Measurements from ENCODE around the gene EPS15.
A peak's percentile ranks its signal among the peaks of the same experiment; 100 is the strongest.

The EPS15 gene

DNA sequence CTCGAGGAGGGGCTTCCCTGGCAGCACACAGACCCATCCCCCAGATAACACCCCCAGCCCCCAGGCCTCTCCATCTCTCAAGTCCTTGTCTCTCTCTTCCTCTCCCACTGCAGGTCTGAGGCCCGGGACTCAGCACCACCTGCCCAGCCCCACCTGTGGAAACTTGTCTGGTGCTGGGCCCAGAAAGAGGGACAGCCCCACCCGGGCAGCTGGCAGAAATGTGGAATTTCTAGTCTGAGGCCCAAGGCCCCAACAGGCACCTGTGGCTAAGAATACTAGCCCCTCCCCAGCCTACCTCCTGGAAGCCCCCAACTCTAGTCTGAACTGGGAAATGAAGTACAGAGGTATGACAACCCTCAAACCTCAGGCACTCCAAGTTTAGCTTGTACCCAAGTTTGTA lies 204.1 kb downstream of the EPS15 start:
- peak overlapping the region; percentile 88 for H3K27ac ChIP-seq
- TF ChIP-seq, protein P1, sequence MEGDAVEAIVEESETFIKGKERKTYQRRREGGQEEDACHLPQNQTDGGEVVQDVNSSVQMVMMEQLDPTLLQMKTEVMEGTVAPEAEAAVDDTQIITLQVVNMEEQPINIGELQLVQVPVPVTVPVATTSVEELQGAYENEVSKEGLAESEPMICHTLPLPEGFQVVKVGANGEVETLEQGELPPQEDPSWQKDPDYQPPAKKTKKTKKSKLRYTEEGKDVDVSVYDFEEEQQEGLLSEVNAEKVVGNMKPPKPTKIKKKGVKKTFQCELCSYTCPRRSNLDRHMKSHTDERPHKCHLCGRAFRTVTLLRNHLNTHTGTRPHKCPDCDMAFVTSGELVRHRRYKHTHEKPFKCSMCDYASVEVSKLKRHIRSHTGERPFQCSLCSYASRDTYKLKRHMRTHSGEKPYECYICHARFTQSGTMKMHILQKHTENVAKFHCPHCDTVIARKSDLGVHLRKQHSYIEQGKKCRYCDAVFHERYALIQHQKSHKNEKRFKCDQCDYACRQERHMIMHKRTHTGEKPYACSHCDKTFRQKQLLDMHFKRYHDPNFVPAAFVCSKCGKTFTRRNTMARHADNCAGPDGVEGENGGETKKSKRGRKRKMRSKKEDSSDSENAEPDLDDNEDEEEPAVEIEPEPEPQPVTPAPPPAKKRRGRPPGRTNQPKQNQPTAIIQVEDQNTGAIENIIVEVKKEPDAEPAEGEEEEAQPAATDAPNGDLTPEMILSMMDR (conservative IDR thresholded peaks at IDR 0.05) = no peak

DNA sequence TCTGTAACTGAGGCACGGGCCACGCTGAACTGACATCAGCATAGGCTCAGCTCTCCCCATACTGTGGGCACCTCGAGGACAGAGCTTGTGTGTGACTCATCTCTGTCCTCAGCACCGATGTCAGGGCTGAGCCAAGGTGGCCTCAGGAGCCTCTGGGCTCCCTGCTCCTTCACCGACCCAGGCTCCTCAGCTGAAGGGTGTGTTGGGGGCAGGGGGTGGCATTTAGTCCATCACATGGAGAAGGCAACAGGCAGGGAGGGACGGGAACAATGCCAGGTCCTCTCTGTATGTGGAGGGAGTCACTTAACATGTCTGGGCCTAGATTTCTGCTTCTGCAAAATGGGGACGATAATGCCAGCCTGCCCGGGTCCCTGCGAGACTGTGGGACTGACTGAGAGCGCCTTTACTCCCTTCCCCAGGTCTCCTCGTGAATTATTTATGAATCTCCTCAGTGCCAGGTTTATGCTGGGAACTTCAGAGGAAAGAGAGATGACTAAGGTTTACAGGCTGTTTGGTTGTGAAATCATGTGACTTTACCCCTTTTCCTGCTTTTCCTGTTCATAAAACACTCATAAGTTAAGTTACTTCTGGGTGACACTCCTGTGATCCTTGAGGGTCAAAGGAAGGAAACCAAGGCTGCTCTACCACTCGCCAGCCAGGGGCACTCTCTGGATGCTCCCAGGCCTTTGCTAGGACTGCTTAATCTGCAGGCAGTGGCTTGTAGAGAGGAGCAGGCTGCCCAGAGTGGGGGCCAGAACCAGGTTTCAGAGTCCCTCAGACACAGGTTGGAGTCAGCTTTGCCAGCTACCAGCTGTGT lies 204.9 kb downstream of the EPS15 start:
- H3K27ac ChIP-seq = peak overlapping the region; percentile 88
- TF ChIP-seq, protein P1 (conservative IDR thresholded peaks at IDR 0.05) = no peak

DNA sequence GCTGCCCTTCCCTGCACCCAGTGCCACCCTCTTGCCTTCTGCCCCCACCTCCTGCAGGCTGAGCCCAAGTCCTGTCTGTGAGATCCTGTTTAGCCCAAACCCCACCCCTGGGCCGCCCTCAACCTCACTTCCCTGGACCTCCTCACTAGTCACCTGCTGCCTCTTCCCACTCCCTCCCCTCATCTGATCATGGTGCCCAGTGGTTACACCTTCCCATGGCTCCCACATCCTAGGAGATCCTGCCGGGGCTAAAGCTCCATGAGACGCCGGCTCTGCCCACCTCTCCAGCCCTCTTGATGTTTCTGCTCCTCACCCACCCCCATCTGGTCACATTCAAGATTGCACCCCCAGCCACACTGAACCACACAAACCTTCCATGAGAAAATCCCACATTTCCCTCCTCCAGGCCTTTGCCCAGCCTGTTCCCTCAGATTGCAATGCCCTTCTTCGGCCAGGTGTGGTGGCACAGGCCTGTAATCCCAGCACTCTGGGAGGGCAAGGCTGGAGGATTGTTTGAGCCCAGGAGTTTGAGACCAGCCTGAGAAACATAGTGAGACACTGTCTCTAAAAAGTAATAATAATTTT lies 205.7 kb downstream of the EPS15 start:
- TF ChIP-seq, protein P1 (conservative IDR thresholded peaks at IDR 0.05) = peak; percentile 36; the same call in 1 of the 2 replicates
- peak overlapping the region; percentile 88 for H3K27ac ChIP-seq

DNA sequence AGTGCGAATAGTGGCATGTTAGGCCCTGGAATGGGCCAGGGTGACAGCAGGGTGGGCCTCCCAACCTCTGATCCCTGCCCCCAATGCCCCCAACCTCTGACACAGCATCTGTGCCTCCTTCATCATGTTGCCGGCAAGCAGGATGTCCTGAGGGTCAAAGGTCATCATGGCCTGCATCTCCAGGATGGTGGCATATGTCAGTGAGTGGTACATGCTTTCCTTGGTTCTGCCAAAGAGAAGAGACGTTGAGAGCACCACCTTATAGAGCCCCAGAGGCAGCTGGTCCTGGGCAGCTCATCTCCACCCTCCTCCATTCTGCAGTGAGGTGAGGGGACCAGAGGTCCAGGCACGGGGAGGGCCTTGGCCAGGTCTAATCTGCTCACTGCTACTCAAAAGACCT lies 206.3 kb downstream of the EPS15 start:
- H3K27ac ChIP-seq = peak overlapping the region; percentile 88
- TF ChIP-seq, protein P1 (conservative IDR thresholded peaks at IDR 0.05) = no peak

DNA sequence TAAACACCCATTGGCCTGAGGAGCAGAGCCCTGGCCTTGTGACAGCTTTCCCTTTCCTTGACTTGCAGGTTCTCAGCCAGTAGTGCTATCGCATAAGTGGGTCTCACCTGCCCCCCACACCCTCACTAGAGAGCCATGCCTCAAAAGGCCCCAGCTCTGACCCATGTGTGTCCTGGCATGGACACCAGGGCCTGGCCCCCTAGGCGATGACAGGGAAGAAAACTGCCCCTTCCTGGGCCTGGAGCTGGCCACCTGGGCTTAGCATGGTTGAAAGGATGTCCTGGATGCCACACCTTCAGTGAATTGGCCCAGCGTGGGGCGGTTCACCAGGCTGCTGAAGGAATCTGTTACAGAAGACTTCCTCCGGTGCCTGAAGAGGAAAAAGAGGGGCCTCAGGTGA lies 207.2 kb downstream of the EPS15 start:
- TF ChIP-seq, protein P1 (conservative IDR thresholded peaks at IDR 0.05) = no peak
- H3K27ac ChIP-seq = no peak overlapping the region

DNA sequence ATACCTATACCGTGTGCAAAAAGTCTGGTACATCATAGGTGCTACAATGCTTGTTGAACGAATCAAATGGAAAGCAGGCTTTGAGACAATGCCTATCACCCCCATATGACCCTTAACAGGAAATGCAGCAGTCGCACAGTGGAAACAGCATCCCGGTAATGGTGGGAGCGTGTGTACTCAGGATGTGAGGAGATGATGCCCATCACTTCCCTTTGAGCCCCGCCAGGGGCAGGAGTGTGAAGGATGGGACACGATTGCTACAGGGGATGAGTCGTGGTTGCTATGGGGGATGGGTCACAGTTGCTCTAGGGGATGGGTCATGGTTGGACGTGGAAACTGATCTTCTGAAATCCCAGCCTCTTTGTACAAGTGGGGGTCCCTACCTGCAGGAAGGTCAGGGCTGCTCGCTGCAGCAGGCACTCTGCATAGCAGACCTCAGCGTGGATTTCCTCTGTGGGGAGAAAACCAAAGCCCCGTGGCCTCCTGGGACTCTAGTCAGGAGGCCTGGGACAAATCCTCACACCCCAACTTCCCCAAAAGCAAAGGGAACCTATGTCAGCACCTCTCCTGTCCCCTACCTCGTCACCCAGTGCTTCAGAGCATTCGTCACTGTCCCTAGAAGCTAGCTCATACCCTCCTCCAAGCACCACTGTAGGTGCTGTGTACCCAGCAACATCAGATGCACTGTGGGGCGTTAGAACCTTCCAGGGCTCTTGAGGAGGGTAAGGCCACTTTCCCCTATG lies 208.0 kb downstream of the EPS15 start:
- no peak overlapping the region for H3K27ac ChIP-seq
- TF ChIP-seq, protein P1 (conservative IDR thresholded peaks at IDR 0.05) = no peak

DNA sequence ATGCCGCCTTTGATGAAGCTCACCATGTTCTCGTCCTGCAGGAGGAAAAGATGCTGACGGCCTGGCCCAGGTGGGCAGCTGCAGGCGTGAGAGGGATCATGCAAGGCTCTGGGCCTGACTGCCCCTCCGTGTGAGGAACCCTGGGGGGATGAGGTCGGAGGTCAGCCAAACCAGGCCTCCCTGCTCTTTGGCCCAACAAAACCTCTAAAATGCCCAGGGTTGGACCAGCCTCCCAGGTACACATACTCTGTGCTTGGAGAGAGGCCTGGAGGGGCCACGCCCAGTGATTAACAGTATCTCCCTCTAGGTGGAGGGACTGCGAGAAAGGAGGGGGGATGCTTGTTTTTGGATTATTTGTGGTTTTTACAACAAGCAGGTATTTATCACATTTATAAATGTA lies 209.8 kb downstream of the EPS15 start:
- no peak overlapping the region for H3K27ac ChIP-seq
- TF ChIP-seq, protein P1 (conservative IDR thresholded peaks at IDR 0.05) = no peak
